22Rv1 (cell line): ENCODE measurements around the gene HOXD12.

Experiments used
- H3K27ac ChIP-seq: fragments of 450-650 bp; 2 replicates; pipeline ENCODE4 v1.5.1; 2017
- ZFX ChIP-seq: fragments of 450-650 bp; IDR thresholded peaks from 2 replicates; pipeline ENCODE4 v1.6.1; 2017; ENCODE audit warnings: antibody characterized with exemption, borderline replicate concordance
- TF ChIP-seq, protein P1 (sequence below): fragments of 450-650 bp; IDR thresholded peaks from 2 replicates; pipeline ENCODE4 v1.5.1; 2017; ENCODE audit warnings: mild to moderate bottlenecking

HOXD12 gene

DNA sequence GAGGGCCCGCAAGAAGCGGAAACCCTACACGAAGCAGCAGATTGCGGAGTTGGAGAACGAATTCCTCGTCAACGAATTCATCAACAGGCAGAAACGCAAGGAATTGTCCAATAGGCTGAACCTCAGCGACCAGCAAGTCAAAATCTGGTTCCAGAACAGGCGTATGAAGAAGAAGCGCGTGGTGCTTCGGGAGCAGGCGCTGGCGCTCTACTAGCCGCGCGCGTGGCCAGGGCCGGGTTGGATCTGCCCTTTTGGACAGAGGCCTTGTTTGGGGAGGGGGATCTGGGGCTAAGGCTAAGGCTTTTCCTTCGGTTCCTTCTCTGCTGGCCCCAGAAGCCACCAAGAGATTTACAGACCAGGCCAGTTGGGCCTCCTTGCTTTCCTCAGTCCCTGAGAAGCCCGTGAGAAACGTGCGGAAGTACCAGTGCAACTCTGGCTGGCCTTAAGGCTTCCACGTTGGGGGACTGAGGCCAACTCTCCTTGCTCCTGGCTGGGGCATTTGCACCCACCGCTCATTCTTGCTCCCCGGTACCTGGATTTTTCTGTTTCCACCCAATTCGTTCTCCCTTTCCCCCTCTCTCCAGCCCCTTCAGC lies 1.0 kb downstream of the HOXD12 start:
- H3K27ac ChIP-seq, result no peak overlapping the region
- TF ChIP-seq, protein P1, sequence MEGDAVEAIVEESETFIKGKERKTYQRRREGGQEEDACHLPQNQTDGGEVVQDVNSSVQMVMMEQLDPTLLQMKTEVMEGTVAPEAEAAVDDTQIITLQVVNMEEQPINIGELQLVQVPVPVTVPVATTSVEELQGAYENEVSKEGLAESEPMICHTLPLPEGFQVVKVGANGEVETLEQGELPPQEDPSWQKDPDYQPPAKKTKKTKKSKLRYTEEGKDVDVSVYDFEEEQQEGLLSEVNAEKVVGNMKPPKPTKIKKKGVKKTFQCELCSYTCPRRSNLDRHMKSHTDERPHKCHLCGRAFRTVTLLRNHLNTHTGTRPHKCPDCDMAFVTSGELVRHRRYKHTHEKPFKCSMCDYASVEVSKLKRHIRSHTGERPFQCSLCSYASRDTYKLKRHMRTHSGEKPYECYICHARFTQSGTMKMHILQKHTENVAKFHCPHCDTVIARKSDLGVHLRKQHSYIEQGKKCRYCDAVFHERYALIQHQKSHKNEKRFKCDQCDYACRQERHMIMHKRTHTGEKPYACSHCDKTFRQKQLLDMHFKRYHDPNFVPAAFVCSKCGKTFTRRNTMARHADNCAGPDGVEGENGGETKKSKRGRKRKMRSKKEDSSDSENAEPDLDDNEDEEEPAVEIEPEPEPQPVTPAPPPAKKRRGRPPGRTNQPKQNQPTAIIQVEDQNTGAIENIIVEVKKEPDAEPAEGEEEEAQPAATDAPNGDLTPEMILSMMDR, result no peak
- TF ChIP-seq ZFX, result no peak

DNA sequence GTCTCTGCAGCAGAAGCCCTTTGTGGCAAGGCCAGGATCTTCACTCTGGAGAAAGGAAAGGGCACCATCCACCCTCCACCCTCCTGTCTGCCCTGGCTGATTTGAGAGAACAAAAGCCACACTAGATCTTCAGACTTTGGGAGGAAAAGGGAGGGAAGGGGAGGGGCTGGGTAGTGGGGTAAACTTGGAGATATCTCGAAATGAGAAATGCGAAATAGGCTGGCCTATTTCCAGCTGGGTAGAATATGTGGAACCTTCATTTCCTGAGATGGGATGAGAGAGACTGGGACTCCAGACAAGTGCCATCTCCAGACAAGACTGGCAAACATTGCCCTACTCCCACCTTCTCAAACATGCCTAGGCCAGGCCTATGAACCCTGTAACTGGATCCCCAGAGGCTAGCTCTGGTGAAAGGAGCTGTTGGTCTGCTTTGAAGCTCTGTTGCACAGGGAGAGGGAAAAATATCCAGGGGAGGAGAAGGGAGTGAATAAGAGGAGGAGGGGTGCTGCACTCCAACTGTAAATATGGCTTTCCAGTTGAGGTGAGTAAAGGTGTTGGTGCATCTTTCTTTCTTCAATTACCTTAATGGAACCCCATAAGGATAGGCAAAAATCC lies 1.7 kb downstream of the HOXD12 start:
- H3K27ac ChIP-seq, result no peak overlapping the region
- TF ChIP-seq, protein P1, result no peak
- TF ChIP-seq ZFX, result no peak

DNA sequence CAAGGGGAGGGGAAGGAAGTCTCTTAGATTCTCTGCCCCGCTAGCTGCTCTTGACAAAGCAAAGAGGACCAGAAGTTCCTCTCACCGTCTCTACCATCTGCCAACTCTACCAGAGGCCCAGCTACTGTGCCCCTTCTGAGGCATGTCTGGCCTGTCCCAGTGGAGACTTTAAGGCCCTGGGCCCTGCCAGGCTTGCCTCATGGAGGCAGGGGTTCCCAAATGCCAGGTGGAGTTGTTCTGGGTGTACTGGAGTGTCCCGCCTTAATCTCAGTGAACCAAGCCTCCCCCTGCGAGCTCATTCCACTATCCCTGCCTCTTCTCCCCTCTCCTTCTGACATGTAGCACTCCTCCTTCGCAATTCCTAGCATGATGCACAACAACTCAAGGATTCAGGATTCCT lies 2.2 kb downstream of the HOXD12 start:
- TF ChIP-seq, protein P1, result no peak
- TF ChIP-seq ZFX, result no peak
- no peak overlapping the region for H3K27ac ChIP-seq

DNA sequence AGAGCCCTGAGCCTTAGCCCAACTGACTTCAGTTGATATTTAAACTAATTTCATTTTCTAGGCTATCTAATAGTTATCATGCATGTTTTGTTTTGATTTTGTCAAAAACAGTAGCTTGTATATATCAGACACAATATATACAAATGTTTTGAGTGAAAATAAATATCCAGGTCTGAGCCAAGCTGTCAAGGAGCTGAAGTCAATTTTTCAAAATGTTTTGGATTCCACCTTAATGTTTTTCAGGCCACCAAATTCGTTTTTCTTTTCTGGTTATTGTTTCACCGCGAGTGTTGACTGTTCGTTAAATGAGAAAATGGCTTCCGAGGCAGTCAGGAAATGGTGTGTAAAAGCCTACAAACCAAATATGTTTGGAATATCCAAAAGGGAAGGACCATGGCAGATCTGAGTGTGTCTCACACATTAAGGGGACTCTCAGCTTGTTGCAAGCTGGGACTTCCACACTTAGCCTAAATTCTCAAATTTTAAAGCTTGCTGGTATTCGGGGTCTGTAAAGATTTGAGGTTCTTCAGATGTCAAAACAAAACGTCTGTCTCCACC lies 2.8 kb downstream of the HOXD12 start:
- TF ChIP-seq, protein P1, result no peak
- TF ChIP-seq ZFX, result no peak
- no peak overlapping the region for H3K27ac ChIP-seq

DNA sequence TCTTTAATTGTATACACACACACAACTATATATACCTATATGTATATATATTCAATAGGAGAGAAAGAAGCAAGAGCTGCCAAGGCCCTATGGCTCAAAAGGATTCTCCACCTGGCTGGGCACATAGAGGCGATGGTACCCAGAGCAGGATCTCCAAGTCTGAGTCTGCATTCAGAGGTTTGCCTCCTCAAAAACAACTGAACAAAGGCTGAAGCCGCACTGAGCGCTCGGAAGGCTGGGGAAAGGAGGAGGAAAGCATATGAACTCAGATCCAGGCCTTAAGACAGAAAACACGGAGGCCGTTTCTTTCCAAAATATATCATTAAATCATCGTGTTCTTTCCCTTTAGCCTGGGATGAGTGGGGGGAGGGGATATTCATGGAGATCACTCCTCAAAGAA lies 3.6 kb downstream of the HOXD12 start:
- H3K27ac ChIP-seq, result no peak overlapping the region
- TF ChIP-seq, protein P1, result no peak
- no peak for TF ChIP-seq ZFX

DNA sequence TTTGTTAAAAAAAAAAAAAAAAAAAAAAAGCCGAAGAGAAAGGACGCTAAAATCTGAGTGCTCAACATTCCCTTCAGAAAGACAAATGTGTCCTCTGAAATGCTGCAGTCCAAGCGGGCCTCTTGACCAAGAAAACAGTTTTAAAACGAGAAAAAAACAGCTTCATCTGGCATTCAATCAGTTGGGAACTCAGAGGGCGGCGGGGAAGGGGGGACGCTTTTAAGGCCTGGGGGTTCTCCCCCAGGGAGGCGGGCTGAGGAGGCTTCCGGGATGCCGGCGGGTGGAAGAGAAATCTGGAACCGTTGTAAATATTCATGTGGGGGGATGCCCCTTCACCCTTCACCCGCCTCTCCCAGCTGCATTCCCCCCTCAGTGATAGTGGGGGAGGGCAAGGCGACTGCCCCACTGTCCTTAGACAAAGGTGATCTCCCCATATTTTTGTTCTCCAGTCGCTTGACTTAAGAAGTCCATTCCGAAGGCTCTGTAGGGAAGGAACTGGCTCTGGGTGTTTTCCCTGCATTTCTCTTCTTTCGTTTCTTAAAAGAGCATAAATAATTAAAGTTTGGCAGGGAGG lies 4.2 kb downstream of the HOXD12 start:
- no peak for TF ChIP-seq ZFX
- TF ChIP-seq, protein P1, result no peak
- no peak overlapping the region for H3K27ac ChIP-seq
